Renal pelvis (tissue), 4 donors: ENCODE results near the gene TMEM203. TPM values are rescaled to one million over a fixed set of nuclear protein-coding genes. Genes with fewer than 3 reads are reported as not detected.

Source experiments
- DNase-seq: peaks from one replicate; pipeline ENCODE4 v3.0.0-alpha.2; 2013
- polyA plus RNA-seq, 3 donors: library from polyadenylated mRNA; unstranded; fragments of 120-200 nt; gene quantifications; one replicate each; pipeline ENCODE4 v1.2.1, GENCODE V29; 2013; ENCODE audit not compliant: insufficient read length in 3 of 3

Gene TMEM203
- polyA plus RNA-seq, 3 donors, result 41.9 to 47.5 (median 44.7) TPM

- DNase-seq, result no peak
Observed at GRCh38 chr9:137201205-137201868, 4.1 kb downstream of the TMEM203 start.

- DNase-seq, result peak; percentile 99
Observed at GRCh38 chr9:137200311-137201204, 4.9 kb downstream of the TMEM203 start, which contains the start of gene TPRN. TPRN (minus strand) TSS chr9:137200741; CDS start chr9:137200711, 30 bp downstream.

GRCh38 chr9:137199411-137200121 lies 5.9 kb downstream of the TMEM203 start:
- no peak for DNase-seq

GRCh38 chr9:137198902-137199283 lies 6.6 kb downstream of the TMEM203 start:
- DNase-seq, result no peak

GRCh38 chr9:137198051-137198901 lies 7.2 kb downstream of the TMEM203 start:
- no peak for DNase-seq

- no peak for DNase-seq
Observed at GRCh38 chr9:137195525-137196220, 9.8 kb downstream of the TMEM203 start.

- no peak for DNase-seq
Observed at GRCh38 chr9:137194909-137195308, 10.5 kb downstream of the TMEM203 start.

GRCh38 chr9:137194388-137194787 lies 11.1 kb downstream of the TMEM203 start:
- no peak for DNase-seq

GRCh38 chr9:137193771-137194170 lies 11.7 kb downstream of the TMEM203 start:
- DNase-seq, result no peak

- DNase-seq, result no peak
Observed at GRCh38 chr9:137192859-137193258, 12.6 kb downstream of the TMEM203 start.

- DNase-seq, result no peak
Observed at GRCh38 chr9:137192448-137192780, 13.0 kb downstream of the TMEM203 start.

GRCh38 chr9:137191691-137192447 lies 13.6 kb downstream of the TMEM203 start:
- no peak for DNase-seq

GRCh38 chr9:137191245-137191644 lies 14.2 kb downstream of the TMEM203 start:
- no peak for DNase-seq

- DNase-seq, result no peak
Observed at GRCh38 chr9:137190315-137190856, 15.1 kb downstream of the TMEM203 start.

GRCh38 chr9:137189297-137190295 lies 15.9 kb downstream of the TMEM203 start:
- DNase-seq, result no peak

GRCh38 chr9:137188490-137189296 lies 16.8 kb downstream of the TMEM203 start, which contains the start of the genes ANAPC2 and SSNA1:
ANAPC2 (minus strand) TSS chr9:137188560; CDS start chr9:137188532, 28 bp downstream.
SSNA1 (plus strand) TSS chr9:137188676; CDS start chr9:137188727, 51 bp downstream.
- peak; percentile 93 for DNase-seq

GRCh38 chr9:137188086-137188489 lies 17.4 kb downstream of the TMEM203 start:
- no peak for DNase-seq
